Brain microvascular endothelial cell (primary cell): ENCODE results near the gene ZNF578.

Experiments used
- DNase-seq: peaks from one replicate; pipeline ENCODE4 v3.0.0-alpha.2; 2020
- H3K27ac ChIP-seq: fragments of 250-450 bp; sonication (Bioruptor Pico); 2 replicates; pipeline ENCODE4 v1.5.1; 2020; ENCODE audit warnings: mild to moderate bottlenecking, moderate library complexity
- H3K27me3 ChIP-seq: fragments of 250-450 bp; sonication (Bioruptor Pico); replicated peaks from 2 replicates; pipeline ENCODE4 v1.5.1; 2020; ENCODE audit warnings: mild to moderate bottlenecking
- H3K36me3 ChIP-seq: fragments of 250-450 bp; sonication (Bioruptor Pico); replicated peaks from 2 replicates; pipeline ENCODE4 v1.5.1; 2020; ENCODE audit warnings: mild to moderate bottlenecking
- H3K4me3 ChIP-seq: 2 replicates; pipeline ENCODE4 v1.5.1; 2011; ENCODE audit warnings: low read depth, mild to moderate bottlenecking, control low read depth, low read length, moderate library complexity
- CTCF ChIP-seq: IDR thresholded peaks from 2 replicates; pipeline ENCODE4 v1.5.1; 2011; ENCODE audit warnings: low read depth, mild to moderate bottlenecking, moderate library complexity, low read length, control low read depth, inconsistent platforms; ENCODE audit errors: missing control alignments
- in situ Hi-C: cut with HindIII; loops from 2 replicates; pipeline ENCODE4 v1.10.0; 2017; ENCODE audit warnings: low sequenced_read_pairs, low pct_ligation_motif_present

The ZNF578 gene

GRCh38 chr19:52453324-52454094 is at the start of gene ZNF578:
Gene ZNF578 (plus strand): TSS chr19:52453553. CDS start chr19:52501846, 48,293 bp downstream.
- in situ Hi-C loops, result no loop called here
- H3K27ac ChIP-seq, result no peak within 1 kb of the TSS
- DNase-seq, result peak; percentile 81

GRCh38 chr19:52410276-52410675 is 43.1 kb upstream of the ZNF578 start:
- no peak for TF ChIP-seq CTCF
- Histone ChIP-seq H3K27ac (no peak overlapping the region), H3K4me3 (no peak overlapping the region), H3K27me3 (no peaks in the 10 kb centered on the region), H3K36me3 (peaks cover 32% of the 10 kb centered on the region)
- no peak for DNase-seq
- in situ Hi-C loops, result no loop called here

More at GRCh38 chr19:52453324-52454094, at the start of gene ZNF578:
- Histone ChIP-seq H3K27me3 (no peaks in the 10 kb centered on the region), H3K4me3 (peak within 1 kb of the TSS; percentile 74), H3K36me3 (peaks cover 4% of the 10 kb centered on the region)
- TF ChIP-seq CTCF, result no peak

GRCh38 chr19:52415711-52416110 is 37.6 kb upstream of the ZNF578 start:
- TF ChIP-seq CTCF, result no peak
- H3K27ac ChIP-seq, result no peak overlapping the region
- H3K27me3 ChIP-seq, result no peaks in the 10 kb centered on the region
- H3K4me3 ChIP-seq, result no peak overlapping the region
- in situ Hi-C loops, result no loop called here
- H3K36me3 ChIP-seq, result no peaks in the 10 kb centered on the region
- DNase-seq, result no peak

- in situ Hi-C loops, result no loop called here
- no peak within 1 kb of the TSS for H3K4me3 ChIP-seq
- H3K36me3 ChIP-seq, result no peaks in the 10 kb centered on the region
- H3K27ac ChIP-seq, result no peak within 1 kb of the TSS
- TF ChIP-seq CTCF, result no peak
- H3K27me3 ChIP-seq, result no peaks in the 10 kb centered on the region
- DNase-seq, result no peak
Observed at GRCh38 chr19:52428937-52429336, 24.4 kb upstream of the ZNF578 start, which contains the start of gene ZNF534. Gene ZNF534 (plus strand): TSS chr19:52429148. CDS start chr19:52431475, 2,327 bp downstream.

- Histone ChIP-seq H3K36me3 (no peaks in the 10 kb centered on the region), H3K4me3 (no peak overlapping the region), H3K27me3 (no peaks in the 10 kb centered on the region), H3K27ac (no peak overlapping the region)
- DNase-seq, result no peak
- in situ Hi-C loops, result no loop called here
- TF ChIP-seq CTCF, result no peak
Observed at GRCh38 chr19:52442179-52442578, 11.2 kb upstream of the ZNF578 start.
